K562 treated with DMSO at 1 percent for 48 hours (cell line): ENCODE data around the gene IL21. TPM values are rescaled to one million over a fixed set of nuclear protein-coding genes. Genes with fewer than 3 reads are reported as not detected.

Experiments
- total RNA-seq: library from RNA; unstranded; fragments of 300-600 nt; gene quantifications from 2 replicates; pipeline ENCODE4 v1.2.3, GENCODE V29; 2022; ENCODE audit warnings: low replicate concordance; ENCODE audit errors: extremely low read depth

IL21 gene
- not detected in 2 replicates for total RNA-seq

DNA sequence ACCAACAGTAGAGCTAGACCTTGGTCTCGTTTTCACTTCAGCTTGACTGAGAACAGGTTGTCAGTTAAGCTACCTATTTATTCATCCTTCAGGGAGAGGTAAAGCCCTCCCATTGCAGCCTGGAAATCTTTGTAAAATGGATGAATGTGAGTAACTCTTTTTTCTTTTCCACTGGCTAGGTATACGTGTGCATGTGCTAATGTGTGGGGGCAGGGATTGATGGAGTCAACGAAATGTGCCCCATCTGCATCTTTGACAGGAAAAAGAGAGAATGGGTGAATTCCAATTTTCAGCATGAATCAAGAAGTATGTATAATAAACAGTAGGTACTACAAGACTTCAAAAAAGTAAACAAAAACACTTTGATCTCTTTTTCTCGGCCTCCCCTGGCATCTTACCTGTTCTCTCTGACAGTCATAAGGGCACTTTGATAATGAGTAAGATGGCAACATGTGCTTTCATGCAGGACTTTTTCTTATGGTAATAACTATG, at the start of gene IL21:
IL21 (minus strand) TSS at position 51 of the 492 bp plus-strand sequence. CDS start 55 bp downstream, outside the sequence.

Other genes with a start within 250 kb of the IL21 start
- not detected in 2 replicates for gene ADAD1, start 242.1 kb downstream of the IL21 start, total RNA-seq
- not detected in 2 replicates for gene IL2, start 164.3 kb downstream of the IL21 start, total RNA-seq
- gene BBS12, start 111.6 kb upstream of the IL21 start, total RNA-seq: not detected in 2 replicates
- gene FGF2, start 205.8 kb upstream of the IL21 start, total RNA-seq: not detected in 2 replicates